Chondrocyte (in vitro differentiated cells): ENCODE data around the gene PDHB. TPM values are rescaled to one million over a fixed set of nuclear protein-coding genes. Genes with fewer than 3 reads are reported as not detected.

Experiments
- DNase-seq: peaks from one replicate; pipeline ENCODE4 v3.0.0; 2021; ENCODE audit warnings: mixed read lengths, low spot score
- H3K27ac Mint-ChIP-seq: one replicate; pipeline ENCODE4 v1.8.0; 2021; ENCODE audit warnings: mild to moderate bottlenecking, moderate library complexity, mixed read lengths; ENCODE audit not compliant: unreplicated experiment
- H3K27me3 Mint-ChIP-seq: 2 replicates; pipeline ENCODE4 v1.8.0; 2021; ENCODE audit warnings: low read depth, mixed read lengths
- H3K36me3 Mint-ChIP-seq: 2 replicates; pipeline ENCODE4 v1.8.0; 2021; ENCODE audit warnings: low read depth, mixed read lengths
- H3K4me1 Mint-ChIP-seq: 2 replicates; pipeline ENCODE4 v1.8.0; 2021; ENCODE audit warnings: low read depth, mild to moderate bottlenecking, mixed read lengths
- H3K4me3 Mint-ChIP-seq: one replicate; pipeline ENCODE4 v1.8.0; 2021; ENCODE audit warnings: mild to moderate bottlenecking, moderate library complexity, mixed read lengths; ENCODE audit not compliant: unreplicated experiment
- H3K9me3 Mint-ChIP-seq: 2 replicates; pipeline ENCODE4 v1.8.0; 2021; ENCODE audit warnings: low read depth, mixed read lengths
- CTCF ChIP-seq: fragments of 200-600 bp; sonication (generic); IDR thresholded peaks from 2 replicates; pipeline ENCODE4 v1.5.0; 2021; ENCODE audit warnings: antibody characterized with exemption, mild to moderate bottlenecking, moderate library complexity
- total RNA-seq: library from RNA; stranded (reverse); gene quantifications from 3 replicates; pipeline ENCODE4 v1.2.1, GENCODE V29; 2021

The PDHB gene
- total RNA-seq, 1 donor from 2014 or later: 84.7 TPM

DNA sequence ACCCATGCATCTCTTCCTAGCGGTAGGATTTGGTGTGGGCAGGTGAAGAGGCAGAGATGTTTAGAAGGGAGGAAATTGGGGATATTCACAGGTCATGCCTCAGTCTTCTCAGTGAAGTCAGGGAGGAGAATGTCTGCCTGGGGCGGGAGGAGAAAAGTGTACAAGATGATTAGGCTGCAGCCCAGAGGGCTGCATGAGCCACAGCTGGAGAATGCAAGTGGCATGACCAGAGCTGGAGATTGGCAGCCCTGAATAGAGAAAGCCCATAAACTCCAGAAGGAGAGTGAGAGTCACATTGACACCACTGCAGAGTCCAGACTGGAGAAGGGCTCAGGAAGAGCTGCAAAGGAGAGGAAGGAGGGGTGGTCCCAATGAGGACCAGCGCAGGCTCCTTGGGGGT is 22.6 kb downstream of the PDHB start:
- Mint-ChIP-seq H3K4me3 (no peak overlapping the region), H3K4me1 (peaks cover 21% of the 10 kb centered on the region), H3K9me3 (peaks cover 4% of the 10 kb centered on the region), H3K27ac (peak overlapping the region; percentile 30), H3K27me3 (no peaks in the 10 kb centered on the region), H3K36me3 (peaks cover 40% of the 10 kb centered on the region)
- no peak for TF ChIP-seq CTCF
- DNase-seq: no peak

DNA sequence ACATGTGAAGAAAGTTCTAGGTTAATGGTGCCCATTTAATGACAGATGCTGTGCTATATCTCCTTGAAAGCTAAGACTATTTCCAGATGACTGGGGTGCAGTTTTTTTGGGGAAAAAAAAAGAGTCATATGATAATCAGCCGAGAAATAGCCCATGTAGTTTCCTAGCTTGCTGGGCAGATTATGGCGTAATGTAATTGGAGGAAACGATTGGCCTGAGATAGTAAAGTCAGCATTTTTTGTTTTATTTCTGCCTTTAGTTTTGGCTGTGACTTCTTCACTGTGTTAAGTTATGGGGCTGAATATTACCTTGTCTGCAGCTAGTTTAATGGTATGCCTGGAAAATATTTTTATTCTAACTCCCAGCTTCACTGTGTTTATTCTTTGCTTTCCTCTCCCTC is 24.0 kb downstream of the PDHB start:
- Mint-ChIP-seq H3K4me1 (peaks cover 21% of the 10 kb centered on the region), H3K36me3 (peaks cover 40% of the 10 kb centered on the region)

GRCh38 chr3:58408906-58409305 is 24.7 kb downstream of the PDHB start:
- peaks cover 4% of the 10 kb centered on the region for H3K9me3 Mint-ChIP-seq
- peaks cover 23% of the 10 kb centered on the region for H3K4me1 Mint-ChIP-seq
- TF ChIP-seq CTCF: no peak
- H3K4me3 Mint-ChIP-seq: no peak overlapping the region
- H3K27ac Mint-ChIP-seq: no peak overlapping the region
- peaks cover 40% of the 10 kb centered on the region for H3K36me3 Mint-ChIP-seq
- DNase-seq: no peak
- H3K27me3 Mint-ChIP-seq: no peaks in the 10 kb centered on the region

More for the DNA sequence above, 24.0 kb downstream of the PDHB start:
- no peak overlapping the region for H3K4me3 Mint-ChIP-seq
- no peak overlapping the region for H3K27ac Mint-ChIP-seq
- TF ChIP-seq CTCF: no peak
- H3K9me3 Mint-ChIP-seq: peaks cover 4% of the 10 kb centered on the region
- no peak for DNase-seq
- no peaks in the 10 kb centered on the region for H3K27me3 Mint-ChIP-seq

DNA sequence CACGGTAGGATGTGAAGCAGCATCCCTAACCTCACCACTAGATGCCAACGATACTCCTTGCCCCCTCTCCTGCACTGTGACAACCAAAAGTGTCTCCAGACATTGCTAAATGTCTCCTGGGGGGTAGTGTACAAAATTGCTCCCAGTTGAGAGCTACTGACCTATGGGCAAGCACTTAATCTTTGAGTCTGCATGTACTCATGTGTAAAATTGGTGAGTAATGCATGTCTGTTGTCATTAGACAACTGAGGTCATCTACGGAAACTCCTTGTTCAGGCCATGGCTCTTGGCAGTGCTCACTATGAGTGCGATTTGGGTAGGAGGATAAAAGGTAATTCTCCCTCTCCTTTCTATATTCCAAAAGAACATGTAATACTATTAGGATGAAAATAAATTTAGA is 29.2 kb downstream of the PDHB start:
- Mint-ChIP-seq H3K9me3 (peaks cover 4% of the 10 kb centered on the region), H3K4me1 (peaks cover 14% of the 10 kb centered on the region), H3K27ac (peak overlapping the region; percentile 39), H3K27me3 (no peaks in the 10 kb centered on the region), H3K36me3 (peaks cover 25% of the 10 kb centered on the region), H3K4me3 (no peak overlapping the region)
- no peak for TF ChIP-seq CTCF
- DNase-seq: no peak

- no peak for TF ChIP-seq CTCF
- Mint-ChIP-seq H3K27ac (no peak overlapping the region), H3K9me3 (peaks cover 4% of the 10 kb centered on the region)
These were observed 30.0 kb downstream of the PDHB start for GRCh38 chr3:58403513-58404109.

More at GRCh38 chr3:58403513-58404109, 30.0 kb downstream of the PDHB start:
- no peak overlapping the region for H3K4me3 Mint-ChIP-seq
- peaks cover 24% of the 10 kb centered on the region for H3K36me3 Mint-ChIP-seq
- DNase-seq: no peak
- peaks cover 7% of the 10 kb centered on the region for H3K4me1 Mint-ChIP-seq
- H3K27me3 Mint-ChIP-seq: no peaks in the 10 kb centered on the region
